Raji (cell line): ENCODE measurements around the gene DIPK1A.

Experiments
- POLR2A ChIP-seq: IDR thresholded peaks from 2 replicates; pipeline ENCODE4 v1.6.1; 2011; ENCODE audit warnings: low read depth, low read length, control low read depth; ENCODE audit not compliant: insufficient read depth

Gene DIPK1A

DNA sequence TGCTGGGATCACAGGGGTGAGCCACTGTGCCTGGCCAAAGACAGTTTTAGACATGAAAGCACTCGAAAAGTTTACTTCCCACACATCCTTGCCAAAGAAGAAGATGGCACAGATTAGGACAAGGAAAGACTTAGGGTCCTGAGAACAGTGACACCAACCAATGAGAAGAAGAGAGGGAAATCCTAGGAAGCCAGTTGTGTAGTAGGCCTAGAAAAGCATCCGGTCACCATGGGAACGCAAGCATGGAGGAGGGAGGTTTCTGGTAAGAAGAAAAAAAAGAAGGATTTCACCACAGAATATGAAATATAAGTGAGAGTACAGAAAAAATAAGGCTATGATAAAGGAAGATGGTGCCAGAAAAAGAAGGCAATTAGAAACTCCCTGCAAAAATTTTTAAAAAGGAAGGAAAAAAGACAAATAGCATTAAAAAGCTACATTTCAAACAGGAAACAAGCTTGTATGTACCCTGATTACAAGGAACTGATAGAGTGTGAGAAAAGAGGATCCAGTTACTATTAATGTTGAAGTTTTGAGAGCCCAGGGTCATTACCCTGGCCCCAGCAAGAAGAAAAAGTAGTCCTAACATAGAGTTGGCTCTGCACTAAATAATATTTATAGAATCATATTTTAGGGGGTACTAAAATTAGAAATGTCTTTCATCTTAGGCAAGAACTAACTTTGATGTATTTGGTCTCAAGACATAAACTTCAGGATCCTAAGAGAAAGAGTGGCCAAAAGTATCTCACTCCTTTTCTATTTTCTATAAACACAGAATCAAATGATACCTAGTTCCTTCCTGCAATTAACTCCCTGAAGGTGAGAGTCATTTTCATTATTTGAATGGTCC is 16.1 kb downstream of the DIPK1A start:
- TF ChIP-seq POLR2A: no peak

DNA sequence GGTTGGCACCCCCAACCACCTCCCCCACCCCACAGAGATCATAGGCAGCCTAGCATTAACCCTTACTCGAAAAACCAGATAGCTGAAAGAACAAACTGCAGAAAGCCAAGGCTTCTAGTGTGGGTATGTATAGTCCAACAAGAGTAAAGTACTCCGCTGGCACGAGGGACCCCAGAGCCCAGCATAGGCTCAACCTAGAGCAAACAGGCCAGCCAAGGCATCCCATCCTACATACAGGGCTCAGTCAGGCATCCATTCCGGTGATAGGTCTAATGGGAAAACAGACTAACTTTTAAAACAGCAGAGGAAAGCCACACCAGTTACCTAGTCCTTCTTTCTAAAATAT is 17.8 kb downstream of the DIPK1A start:
- no peak for TF ChIP-seq POLR2A

DNA sequence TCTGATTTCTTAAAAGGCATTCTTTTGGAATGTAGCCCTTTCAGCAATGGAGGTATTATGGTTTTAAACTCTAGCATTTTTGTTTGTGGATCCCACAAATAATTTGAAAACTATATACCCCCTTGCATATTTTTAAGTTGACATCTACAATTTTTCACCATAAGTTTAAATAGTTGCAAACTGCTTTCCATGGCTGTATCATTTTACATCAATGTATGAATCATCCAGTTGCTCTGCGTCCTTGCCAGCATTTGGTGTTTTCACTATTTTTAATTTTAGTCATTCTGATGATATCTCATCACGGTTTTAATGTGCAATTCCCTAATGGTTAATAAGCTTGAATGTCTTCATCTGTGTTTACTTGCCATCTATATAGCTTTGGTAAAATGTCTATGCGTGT is 20.7 kb downstream of the DIPK1A start:
- TF ChIP-seq POLR2A: no peak

DNA sequence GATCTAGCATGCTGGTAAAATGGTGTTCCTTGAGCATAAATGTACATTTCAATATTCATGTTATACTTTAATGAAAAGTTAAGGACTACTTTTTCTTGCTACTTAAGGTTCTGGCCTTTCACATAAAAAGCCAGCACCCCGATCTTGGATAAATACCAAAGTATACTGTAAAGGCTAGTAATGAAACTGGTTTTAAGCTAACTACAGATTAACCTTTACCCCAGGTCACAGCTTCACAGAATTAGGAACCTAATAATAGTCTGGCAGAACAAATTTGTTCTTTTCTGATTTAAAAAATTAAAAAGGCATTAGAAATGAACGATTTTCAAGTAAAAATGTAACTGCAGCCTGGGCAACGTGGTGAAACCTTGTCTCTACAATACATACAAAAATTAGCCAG is 23.5 kb downstream of the DIPK1A start:
- no peak for TF ChIP-seq POLR2A

DNA sequence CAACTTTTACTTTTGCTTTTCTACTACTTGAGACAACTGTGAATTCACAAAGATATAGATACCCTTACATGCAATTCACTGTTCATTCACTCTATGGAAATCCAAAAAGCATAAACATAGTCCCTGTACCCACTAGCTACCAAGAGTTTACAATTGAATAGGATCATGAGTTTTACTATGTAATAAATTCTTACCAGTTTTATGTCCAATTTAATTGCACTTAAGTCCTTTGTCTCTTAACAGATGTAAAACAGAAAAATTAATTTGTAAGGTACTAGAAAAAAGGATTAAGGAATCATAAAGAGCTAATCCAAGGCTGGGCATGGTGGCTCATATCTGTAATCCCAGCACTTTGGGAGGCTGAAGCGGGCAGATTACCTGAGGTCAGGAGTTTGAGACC is 24.4 kb downstream of the DIPK1A start:
- TF ChIP-seq POLR2A: no peak

DNA sequence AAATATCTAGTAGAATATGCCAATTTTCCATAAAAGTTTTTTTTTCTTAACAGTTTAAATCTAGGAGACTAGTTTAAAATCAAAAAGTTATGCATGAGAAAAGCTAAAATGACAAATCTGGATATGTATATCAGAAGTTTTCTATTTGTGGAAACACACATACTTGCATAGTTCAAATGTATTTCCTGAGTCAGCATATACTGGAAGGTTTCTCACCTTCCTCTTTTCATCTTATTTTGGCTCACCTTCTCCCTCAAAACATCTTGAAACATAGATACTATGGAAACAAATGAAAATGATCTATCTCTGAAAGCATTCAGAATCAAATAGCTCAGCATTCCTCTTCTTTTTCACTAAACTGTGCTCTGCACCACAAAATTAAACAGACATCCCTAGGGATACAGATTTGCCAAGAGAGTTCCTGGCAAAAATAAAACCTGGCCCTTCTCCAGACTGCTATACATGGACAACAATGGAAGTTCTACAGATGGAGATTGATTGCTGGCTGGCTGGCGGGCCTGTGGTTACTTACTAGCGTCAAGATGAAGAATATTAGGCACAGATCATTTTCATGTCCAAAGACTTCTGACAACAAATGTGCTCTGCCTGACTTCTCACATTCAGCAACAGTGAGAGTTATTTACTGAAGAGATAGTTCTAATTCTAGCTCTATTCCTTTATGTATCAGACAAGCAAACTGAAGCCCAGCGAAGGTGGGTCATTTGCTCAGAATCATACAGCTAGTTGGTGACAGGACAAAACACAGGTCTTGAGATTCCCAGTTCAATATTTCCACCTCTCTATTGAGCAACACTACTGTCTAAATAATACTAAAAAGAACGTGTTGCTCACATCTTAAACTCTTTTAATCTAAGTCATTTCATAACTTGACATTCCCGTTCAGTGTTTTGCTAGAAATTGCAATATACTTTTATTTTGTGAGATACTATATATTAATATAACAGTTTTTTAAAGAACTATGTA is 26.6 kb downstream of the DIPK1A start:
- no peak for TF ChIP-seq POLR2A

DNA sequence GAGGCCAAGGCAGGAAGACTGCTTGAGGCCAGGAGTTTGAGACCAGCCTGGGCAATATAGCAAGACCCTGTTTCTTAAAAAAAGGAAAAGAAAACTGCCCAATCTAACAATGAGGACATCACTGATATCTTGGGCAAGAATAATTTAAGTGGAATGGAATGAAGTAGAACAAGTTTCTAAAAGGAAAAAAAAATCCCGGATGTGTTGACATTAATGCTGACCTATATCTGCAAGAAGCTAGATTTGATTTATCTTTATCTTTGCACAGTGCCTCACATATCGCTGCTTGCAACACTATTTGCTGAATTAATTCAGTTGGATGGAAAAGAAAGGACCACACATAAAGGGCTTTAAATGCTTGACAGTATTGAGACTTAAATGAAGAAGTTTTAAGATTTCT is 27.8 kb downstream of the DIPK1A start:
- no peak for TF ChIP-seq POLR2A

DNA sequence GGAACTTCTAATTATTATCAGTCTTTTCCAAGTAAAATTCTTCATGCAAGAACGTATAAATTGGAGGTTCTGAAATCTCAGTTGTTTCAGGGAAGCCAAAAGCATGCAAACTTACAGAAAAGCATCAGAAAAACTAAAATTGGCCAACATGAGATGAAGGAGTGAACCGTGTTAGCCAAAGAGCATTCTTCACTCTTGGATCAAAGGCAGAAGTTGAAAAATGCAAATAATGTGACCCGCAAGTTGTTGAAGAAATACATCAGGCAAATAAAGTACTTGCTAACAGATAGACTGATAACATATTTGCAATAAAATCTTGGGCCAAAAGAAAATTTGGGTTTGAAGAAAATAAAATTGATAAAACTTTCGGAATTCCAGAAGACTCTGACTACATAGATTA is 29.6 kb downstream of the DIPK1A start:
- no peak for TF ChIP-seq POLR2A

DNA sequence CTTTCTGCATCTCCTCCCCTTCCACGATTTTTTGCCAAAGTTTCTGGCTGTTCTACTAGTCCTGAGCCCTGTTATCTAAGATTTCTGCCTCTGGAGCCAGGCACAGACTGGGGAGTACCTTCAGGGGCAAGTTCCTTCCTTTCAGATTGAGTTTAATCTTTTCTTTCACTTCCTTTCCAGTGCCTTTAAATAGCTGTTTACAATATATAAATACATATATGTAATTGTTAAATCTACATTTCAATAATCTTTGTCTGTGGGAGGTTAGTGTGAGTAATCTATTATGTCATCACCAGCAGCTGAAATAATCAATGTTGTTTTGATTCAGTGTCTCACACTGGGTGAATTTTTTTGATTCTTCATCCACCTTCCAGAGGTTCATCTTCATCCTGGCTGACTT is 31.8 kb downstream of the DIPK1A start:
- TF ChIP-seq POLR2A: no peak

DNA sequence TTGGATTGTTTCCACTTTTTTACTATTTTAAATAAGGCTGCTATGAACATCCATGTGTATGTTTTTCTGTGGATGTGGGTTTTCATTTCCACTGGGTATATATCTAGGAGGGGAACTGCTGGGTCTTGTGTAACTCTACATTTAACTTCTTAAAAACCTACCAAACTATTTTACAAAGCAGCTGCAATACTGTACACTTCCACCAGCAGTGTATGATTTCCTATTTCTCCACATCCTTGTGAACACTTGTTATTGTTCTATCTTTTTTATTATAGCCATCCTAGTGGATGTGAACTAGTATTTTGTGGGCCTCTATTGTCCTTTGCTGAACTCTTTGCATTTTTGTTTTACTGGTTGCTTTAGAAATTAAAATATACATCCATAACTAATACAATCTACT is 33.4 kb downstream of the DIPK1A start:
- no peak for TF ChIP-seq POLR2A

DNA sequence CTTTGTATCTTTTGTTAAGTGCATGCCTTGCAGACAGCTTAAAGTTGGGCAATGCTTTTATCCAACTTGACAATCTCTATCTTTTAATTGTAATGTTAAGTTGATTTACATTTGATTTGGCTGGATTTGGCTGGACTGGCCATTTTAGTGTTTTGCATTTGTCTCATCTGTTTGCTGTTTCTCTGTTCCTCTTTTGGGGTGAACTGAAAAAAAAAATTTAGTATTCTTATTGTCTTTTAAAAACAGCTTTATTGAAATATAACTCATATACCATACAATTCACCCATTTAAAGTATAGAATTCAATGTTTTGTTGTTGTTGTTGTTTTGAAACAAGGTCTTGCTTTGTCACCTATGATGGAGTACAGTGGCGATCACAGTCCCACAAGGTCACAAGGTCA is 34.4 kb downstream of the DIPK1A start:
- TF ChIP-seq POLR2A: no peak

DNA sequence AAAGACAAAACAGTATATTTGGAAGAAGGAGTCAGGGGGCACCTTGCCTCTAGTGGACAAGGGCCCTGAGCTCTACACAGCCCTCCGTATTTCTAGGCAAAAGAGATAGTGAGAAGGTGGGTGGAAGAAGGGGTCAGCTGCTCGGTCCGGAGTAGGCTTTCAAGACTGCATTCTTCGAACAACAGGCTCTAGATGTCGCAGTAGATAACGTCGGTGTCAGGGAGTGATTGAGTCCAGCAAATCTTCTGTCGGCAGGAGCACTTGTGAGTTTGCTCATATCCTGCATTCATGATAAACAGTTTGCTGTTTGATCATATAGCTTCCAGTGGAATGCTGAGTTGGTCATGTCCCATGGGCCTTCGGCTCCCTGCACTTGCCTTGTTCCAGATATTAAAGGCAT is 36.8 kb downstream of the DIPK1A start:
- TF ChIP-seq POLR2A: no peak

DNA sequence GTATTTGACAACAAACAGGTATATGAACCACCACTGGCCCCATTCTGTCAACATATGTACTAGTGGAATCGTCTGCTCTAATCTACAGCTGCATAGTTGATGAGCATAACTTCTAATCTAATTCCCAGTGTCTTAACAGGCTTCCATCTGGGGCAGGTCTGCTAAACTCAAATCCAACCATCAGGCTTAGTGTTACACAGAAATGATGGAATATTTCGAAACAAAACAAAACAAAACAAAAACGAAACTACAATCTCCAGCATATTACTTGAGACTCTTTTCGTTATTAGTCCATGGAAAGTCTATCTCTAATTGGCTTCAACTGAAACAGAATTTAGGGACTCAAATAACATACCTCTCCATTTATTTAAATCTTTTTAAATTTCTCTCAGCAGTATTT is 37.6 kb downstream of the DIPK1A start:
- TF ChIP-seq POLR2A: no peak

DNA sequence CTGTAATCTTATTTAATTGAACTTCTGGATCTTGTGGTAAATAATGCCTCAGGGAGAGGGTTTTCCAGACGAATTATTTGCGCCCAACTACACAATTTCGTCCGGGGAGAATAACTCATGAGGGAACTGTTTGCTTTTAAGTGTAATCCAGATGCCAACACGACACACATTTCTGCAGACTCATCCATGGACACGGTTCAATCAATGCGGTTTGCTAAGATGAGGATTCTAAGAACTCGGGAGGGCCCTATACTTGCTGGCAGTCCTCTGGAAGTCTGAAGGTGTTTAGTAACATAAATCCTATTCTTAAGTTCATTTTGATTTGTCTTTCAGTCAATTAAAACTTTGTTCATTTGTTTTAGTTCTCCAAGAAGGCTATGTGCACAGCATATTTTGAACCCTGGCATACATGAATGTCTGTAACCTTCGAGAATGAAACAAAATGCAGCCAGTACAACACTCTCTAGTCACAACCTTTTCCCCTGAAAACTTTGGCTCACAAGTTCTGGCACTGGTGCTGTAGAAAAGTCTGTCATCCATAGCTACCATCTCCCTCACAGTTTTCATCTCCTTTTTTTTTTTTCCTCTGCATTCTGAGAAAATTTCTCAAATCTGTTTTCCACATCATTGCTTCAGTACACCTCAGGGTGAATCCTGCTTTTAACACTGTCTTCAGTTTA is 38.8 kb downstream of the DIPK1A start:
- TF ChIP-seq POLR2A: no peak

DNA sequence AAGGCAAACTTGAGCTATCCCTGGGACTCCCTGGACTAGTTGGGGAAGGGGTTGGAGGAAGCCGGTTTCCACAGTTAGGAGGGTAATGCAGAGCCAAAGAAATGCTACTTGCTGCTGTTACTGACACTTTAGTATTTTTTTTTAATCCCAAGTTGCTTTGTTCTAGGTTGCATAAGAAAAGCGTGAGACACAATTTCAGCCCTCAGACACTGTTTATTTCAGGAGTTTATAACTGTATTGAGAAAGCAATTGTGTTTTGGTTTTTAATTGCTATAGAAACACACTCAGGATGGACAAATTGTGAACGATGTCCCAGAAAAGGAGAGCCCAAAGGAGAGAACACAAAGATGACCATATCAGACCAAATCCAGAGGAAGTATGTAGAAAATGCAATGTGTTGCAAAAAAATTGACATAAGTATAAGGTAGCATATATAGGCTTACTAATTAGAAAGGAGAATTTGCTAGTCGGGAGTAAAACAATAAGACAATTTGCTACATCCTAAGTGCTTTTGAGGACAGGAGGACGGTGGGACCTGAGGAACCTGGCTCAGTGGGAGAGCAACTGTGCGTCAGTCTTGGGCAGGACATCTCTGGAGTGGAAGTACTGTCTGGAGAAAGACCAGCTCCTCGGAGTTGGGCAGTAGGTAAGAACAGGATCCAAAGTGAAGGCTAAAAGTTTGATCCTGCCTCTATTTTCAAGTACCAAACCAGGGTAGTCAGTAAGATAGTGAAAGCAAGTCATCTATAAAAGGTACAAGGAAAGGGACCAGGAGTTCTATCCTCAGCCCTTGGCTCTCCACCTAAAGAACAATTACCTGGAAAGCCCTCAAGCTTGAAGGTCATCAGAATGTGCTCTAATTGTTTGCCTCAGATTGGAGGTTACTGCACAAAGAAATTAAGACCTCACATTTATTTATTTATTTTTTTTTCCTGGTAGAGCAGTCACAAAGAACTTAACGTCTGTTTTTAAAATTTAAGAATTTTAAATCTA is 39.9 kb downstream of the DIPK1A start:
- TF ChIP-seq POLR2A: no peak

DNA sequence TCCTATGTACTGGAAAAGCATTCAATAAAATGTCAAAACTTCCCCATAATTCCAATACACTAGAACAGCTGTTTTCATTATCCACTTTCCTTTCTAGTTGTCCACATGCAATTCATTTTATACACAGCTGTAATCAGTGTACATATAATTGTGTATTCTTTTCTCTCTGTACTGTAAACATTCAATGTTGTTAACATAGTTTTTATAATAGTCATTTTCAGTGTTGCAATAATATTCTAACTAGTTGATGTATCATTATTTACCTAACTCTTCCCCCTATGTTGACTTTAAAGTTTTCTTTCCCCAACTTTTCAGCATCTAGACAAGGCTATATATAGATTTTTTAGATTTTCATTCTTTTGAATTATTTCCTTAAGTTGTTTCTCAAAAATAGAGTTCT is 44.4 kb downstream of the DIPK1A start:
- TF ChIP-seq POLR2A: no peak
